Activated CD4-positive, alpha-beta T cell treated with anti-CD3 and anti-CD28 coated beads, Interleukin-2, amount 50 U/mL, for 4 hours (primary cell): ENCODE results near the gene CCBE1.
"Not testable (repeated sequence)": the region's sequence is repeated elsewhere in the genome, so short reads cannot be mapped to it uniquely, and the experiment has no call there.

Experiments used
- DNase-seq, 2 experiments: peaks; one replicate each; pipeline ENCODE4 v3.0.0-alpha.2; 2020

Gene CCBE1

DNA sequence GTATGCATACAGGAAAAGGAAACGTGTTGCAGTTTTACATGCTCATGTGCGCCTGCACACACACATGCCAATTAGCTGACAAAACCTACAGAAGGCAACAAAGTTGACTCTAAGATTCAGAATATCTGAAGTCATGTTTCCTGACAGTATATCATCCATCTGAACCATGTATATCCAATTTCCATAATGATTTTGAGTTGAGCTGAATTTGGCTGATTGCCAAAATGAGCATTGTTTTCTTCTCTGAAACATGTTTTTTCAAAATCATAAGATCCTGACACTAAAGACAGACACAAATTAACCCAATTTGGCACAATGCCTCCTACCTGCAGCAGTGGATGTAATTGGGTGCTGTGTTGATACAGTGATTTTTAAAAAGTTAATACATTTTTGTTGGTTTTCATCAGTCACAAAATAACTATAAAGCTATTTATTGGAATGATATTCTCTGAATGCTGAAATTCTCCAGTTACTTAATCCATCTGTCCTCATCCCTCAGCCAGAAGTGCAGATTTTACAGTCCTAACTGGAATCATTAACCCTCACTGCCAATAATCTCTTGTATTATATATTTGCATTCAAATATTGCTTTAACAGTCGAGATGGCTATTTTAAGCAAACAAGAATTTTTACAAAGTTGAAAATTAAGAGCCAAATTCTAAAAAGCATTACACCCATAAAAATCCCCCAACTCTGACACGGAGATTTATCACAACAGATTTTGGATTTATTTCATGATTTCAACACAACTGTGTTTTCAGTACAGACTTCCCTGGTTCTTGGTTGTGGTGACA is 176.5 kb downstream of the CCBE1 start:
- no peak for DNase-seq

- no peak for DNase-seq
Observed at GRCh38 chr18:59518705-59519104, 178.5 kb downstream of the CCBE1 start.

- no peak for DNase-seq
Observed at GRCh38 chr18:59517446-59518165, 179.6 kb downstream of the CCBE1 start.

DNA sequence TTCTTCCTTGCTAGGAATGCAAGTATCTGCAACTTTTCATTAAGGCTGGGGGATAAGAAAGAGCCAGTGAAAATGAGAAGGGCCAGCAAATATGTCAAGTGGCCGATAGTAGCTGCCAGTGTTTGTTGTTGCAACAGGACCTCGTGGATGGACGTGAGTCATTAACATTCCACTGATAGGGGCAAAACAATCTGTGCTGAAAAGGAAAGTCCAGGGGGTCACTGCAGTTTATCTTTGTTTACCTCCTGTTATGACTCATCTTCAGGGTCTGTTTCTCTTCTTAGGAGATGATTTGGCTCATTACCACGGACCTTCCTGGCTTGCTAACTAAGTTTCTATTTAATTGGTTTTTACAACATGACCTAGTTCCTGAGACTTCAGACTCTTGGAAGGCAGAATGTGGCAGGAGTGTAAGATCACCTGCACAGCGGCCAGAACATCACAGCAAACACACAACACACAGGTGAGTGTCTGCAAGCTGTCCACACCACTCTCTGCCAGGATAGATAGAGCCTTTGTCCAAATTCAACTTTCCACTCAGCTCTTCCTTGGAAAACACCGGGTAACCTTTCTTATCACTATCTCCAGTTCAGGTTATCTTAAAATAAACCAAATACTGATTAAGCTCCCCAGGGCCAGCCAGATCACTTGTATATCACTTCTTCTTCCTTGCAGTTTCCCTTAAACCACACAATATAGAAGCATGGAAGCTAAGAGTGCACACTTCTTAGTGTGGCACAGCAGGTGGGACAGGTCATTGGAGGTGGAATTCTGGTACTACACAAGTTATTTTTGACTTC is 180.7 kb downstream of the CCBE1 start:
- no peak for DNase-seq

DNA sequence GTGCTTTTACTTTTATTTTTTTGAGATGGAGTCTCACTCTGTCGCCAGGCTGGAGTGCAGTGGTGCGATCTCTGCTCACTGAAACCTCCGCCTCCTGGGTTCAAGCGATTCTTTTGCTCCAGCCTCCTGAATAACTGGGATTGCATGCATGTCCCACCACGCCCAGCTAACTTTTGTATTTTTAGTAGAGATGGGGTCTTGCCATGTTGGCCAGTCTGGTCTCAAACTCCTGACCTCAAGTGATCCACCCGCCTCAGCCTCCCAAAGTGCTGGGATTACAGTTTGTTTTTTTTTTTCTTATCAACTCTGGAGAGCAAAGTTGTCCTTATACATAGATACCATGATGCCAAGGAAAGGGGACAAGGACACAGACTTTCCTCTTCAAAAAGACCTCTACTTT is 181.3 kb downstream of the CCBE1 start:
- not testable (repeated sequence) for DNase-seq

- no peak for DNase-seq
Observed at GRCh38 chr18:59515147-59515546, 182.1 kb downstream of the CCBE1 start.

GRCh38 chr18:59514203-59514602 is 183.0 kb downstream of the CCBE1 start:
- no peak for DNase-seq

DNA sequence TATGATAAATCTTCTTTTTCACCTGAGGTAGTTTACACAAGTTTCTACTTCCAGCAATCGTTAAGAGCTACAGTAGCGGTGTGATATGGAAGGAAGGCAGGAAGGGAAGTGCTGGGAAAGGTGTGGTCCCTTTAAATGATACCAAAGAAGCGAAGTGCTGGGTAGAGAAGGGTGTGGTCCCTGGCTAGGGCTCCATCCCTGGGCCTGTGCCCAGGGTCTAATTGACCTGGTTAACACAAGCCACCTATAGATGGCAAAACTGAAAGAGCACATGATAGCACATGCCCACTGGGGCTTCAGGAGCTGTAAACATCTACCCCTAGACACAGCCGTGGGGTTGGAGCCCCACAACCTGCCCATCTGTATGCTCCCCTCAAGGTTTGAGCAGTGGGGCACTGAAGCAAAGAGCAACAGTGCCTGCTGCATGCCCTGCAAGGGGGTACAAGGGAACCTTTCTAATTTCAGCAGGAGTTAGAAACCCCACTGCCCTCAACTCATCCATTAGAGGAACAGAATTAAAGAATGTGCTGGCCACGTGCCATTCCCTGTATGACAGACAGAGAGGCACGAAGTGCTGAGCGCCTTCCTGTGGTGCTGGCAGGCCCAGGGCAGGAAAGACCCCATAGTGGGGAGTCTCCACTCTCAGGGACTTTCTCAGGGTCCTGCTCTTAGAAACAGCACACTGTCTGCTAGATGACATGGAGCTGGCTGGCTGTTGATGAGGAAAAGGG is 185.0 kb downstream of the CCBE1 start:
- no peak for DNase-seq

- DNase-seq: no peak
Observed at GRCh38 chr18:59509481-59510442, 187.5 kb downstream of the CCBE1 start.

DNA sequence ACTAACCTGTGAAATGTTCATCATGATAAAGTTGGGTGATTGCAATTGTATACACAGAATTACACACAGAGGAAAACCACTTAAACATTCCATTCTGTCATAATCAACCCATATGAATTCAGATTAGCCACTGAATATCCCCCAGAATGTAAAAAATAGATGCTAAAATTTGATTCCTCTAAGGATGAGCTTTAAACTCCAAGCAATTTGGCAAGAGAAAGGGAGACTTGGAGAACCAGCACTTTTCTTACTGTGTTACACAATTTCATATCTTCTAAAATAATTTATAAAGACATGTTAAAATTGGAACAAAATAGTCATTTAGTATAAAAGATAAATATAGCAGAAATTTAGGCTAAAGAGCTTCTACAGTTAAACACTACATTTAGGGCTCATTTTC is 191.9 kb downstream of the CCBE1 start:
- DNase-seq: no peak

GRCh38 chr18:59502274-59503175 is 194.7 kb downstream of the CCBE1 start:
- no peak for DNase-seq

GRCh38 chr18:59501920-59502273 is 195.3 kb downstream of the CCBE1 start:
- no peak for DNase-seq

DNA sequence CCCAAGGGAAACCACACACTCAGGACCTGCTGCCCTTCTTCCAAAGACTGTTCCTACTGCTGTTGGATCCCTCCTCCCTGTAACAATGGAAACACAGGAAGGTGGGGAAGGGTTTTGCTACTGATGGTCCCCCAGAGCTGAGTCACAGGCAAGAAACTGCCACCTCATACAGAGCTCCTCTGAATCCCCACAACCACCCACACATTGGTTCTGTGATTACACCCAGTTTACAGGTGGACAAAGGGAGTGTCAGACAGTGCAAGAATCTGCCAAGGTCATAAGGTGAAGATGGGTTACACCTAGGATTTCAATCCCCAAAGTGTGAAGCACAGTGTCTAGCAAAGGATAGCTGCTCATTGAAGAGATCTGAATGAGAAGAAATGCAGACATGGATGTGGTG is 196.5 kb downstream of the CCBE1 start:
- DNase-seq: no peak

GRCh38 chr18:59498506-59499086 is 198.6 kb downstream of the CCBE1 start:
- no peak for DNase-seq

- DNase-seq: no peak
Observed at GRCh38 chr18:59492756-59493421, 204.3 kb downstream of the CCBE1 start.

GRCh38 chr18:59488899-59489298 is 208.3 kb downstream of the CCBE1 start:
- DNase-seq: no peak

GRCh38 chr18:59485382-59485781 is 211.8 kb downstream of the CCBE1 start:
- DNase-seq: no peak

DNA sequence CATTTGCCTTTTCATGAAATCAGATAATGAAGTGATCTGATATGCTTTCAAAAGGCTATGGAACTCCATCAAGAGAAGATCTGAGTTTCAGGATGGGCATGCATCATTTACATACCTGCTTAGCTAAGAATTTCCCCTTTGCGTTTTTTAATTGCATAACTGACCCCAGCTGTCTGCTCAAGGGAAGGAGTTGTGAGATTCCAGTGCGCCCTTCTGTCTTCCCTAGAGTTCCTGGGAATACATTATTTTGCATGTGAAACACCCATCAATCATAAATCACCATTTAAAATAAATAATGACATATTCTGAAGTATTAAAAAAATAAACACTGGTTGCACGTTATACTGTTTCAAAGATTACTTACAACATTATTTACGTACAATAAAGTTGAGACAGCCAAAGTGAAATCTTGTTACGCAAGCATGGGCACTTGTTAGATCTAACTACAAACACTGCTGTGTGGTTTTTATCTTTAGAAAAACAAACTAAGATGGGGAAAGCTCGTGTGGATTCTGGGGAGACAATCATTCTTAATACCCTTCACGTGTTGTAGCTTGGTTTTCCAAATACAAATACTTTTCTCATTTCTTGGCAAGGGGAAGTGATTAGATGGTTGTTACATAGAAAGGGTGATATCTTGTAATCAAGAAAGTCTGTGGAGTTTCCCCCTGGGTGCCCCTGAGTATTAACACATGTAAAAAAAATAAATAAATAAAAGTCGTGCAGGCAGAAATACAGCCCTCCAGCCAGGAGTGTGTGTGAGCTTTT is 212.5 kb downstream of the CCBE1 start:
- DNase-seq: no peak

DNA sequence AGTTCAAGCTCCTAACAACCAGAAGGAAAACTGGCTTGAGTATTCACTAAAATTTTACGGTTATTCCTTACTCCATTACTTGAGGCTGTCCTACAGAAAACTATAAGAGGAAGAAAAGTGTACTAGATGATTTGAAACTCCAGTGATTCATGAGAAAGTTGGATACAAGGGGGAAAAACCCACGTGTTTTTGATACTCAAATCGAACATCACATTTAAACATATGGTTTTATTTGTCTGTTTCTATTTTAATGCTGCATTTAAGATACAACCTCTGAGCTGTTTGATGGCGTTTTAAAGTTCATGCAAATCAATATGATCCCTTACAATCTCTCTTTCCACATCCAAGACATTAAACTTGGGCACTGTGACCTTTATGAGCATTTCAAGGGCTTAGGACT is 213.1 kb downstream of the CCBE1 start:
- DNase-seq: no peak
